HG02678 (cell line): ENCODE results near the gene CTRB1.

Source experiments
- ATAC-seq: cut with Tn5 transposase; IDR thresholded peaks from one replicate; pipeline ENCODE4 v1.9.1; 2021; ENCODE audit warnings: mild to moderate bottlenecking, moderate library complexity; ENCODE audit not compliant: unreplicated experiment

CTRB1 gene

GRCh38 chr16:75252049-75252864 lies 33.5 kb downstream of the CTRB1 start:
- ATAC-seq, result no peak

- no peak for ATAC-seq
These were observed 34.4 kb downstream of the CTRB1 start for GRCh38 chr16:75252946-75253911.

DNA sequence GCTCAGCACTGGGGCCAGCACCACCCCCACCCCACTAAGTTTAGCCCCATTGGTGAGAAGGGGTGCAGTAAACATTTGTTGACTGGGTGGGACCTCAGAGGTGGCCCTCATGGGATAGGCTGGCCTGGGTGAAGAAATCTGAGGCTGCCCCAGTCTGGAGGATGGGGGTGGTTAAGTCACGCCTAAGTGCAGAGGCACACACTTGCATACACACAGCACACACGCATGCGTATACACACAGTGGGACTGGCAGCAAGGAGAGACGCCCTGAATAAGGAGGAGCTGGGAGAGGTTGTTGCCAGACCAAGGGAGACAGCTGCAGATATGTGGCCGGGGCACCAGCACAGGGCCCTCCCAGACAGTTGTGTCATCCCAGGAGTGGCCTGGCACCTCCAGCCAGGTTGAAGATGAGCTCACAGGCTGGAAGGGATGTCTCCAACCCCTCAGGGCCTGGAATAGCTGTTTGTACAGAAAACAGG lies 35.6 kb downstream of the CTRB1 start:
- no peak for ATAC-seq

DNA sequence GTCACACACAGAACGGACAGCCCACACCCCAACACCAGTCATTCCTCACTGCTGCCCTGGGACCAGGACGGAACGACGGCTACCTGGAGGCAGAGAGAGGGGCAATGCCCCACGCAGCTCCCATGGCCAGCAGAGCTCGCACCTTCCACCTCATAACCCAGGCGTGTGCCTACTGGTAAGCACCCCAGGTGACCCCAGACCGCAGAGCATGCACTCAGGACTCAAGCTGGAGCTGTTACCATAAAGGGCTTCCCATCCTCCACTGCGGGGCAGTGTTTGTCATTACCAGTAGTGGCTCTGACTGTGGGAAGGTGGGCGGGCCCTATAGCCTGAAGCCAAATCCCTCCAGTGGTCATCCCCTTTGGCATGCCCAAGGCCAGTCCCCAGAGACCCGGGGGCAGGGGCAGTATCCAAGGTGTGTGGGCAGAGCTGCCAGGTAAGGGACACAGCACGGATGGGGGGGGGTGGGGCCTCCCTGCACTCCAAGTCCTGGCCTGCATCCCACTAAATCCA lies 37.3 kb downstream of the CTRB1 start:
- no peak for ATAC-seq

GRCh38 chr16:75256696-75257343 lies 38.0 kb downstream of the CTRB1 start:
- ATAC-seq, result no peak

DNA sequence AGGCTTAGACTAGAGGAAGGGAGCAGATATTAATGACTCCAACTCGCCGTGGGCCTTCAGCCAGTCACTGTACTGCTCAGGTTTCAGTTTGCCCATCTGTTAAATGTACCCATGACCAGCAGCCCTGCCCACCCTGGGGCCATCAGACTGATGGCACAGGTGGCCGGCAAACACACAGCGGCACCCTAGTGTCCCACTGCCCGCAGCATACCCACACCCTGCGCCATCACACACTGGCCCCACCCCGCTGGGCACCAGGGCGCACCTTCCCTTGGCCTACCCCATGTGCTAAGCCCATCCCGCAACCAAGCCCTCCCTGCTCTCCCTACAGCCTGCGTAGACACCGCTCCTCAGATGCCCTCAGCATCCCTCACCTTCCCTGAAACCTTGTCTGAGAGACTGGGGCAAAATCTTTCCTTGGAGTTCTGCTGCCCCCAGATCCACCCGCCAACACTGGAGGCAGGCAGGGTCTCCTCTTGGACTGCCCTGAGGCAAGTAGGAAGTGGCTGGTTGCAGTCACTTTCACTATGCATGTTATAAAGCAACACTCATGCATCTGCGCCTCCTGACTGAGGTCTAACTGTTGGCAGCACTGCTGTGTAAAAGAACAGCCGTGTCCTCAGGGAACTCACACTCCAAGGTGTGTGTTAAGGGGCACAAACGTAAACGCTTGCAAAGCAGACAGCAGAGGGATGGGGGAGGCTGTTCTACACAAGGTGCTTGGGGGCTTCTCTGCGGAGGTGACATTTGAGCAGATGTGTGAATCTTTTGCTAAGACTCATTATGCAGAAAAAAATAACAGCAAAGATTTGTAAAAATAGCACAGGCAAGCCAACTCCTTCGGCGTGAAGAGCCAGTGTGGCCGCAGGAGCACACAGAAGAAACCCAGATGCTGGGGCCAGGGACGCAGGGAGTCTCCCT lies 39.4 kb downstream of the CTRB1 start:
- ATAC-seq, result no peak

DNA sequence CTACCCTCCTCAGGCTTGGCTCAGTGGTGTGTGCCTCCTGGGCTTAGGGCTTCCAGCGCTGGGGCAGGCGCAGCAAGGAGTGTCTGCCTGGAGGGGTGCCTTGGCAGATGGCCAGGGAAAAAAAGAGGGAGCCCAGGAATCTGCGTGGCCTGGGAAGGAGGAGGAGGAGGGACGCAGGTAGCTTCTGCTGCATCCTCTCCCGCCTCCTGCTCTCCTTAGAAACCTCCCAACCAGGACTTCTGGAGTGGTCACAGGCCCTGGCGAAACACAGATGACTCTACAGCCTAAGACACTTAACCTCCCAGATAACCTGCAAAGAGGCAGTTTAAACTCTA lies 40.0 kb downstream of the CTRB1 start:
- ATAC-seq, result no peak

DNA sequence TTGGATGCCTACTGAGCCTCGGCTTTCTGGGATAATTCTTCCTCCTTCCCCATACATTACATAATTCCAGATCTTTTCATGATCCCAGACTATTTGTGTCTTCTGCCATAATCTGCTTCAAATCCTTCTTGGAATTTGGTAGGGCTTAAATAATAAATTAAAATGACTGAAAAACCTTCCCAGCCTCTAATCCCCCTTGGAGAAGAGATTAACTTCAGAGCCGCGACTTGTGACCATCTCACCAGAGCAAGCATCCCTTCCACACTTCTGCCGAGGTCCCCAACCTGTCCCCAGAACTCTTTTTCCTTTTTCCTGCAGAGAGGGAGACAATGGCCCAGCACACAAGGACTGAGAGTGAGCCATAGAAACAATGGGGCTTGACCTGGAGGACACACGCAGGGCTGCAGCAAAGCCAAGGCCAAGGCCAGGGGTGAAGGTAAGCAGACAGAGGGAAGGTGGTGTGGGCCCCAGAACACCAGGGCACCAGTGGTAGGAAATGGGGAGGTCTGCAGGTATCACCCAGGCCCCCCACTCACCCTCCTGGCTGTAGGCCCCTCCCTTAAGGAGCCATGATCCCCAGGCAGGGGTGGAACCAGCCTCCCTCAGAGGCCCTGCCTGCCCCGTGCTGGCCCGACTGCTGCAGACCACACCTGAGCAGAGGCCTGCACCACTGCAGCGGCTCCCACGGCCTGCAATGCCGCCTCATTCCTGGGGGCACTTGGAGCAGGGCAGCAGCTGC lies 42.2 kb downstream of the CTRB1 start:
- no peak for ATAC-seq

DNA sequence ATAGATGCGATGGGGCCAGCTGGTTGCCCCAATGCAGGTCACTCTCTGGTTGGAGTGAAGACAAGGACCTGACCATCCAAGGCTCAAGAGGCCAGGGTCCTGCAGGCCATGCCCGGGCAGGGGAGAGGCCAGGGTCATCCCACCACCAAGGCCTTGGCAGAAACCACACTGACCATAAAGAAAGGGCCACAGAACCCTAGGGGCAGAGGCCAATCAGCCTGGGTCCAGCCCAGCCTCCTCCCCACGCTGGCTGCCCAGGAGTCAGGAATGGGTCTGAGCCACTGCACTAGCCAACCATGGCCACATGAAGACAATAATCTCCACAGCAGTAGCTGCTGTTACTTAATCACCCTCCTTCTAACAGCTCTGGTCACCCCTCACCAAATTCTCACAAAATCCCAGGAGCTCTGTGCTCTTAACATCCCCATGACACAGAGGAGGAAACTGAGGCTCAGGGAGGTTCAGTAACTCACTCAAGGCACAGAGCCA lies 42.8 kb downstream of the CTRB1 start:
- ATAC-seq, result no peak

GRCh38 chr16:75262104-75262799 lies 43.5 kb downstream of the CTRB1 start:
- ATAC-seq, result no peak

DNA sequence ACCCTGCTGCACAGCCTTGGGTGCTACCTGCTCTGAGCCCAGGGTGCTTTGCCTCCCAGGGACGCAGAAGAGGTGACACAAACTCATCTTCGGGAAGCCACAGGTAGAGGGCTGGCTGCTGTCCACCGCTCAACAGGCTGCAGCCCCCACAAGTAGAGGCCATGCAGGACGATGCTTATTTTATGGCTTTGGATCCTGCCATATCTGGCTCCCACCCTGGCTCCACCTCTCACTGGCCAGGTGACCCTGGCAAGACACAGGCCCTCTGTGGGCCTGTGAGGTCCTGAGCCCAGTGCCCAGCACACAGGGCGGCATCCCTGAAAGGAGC lies 44.0 kb downstream of the CTRB1 start:
- no peak for ATAC-seq

DNA sequence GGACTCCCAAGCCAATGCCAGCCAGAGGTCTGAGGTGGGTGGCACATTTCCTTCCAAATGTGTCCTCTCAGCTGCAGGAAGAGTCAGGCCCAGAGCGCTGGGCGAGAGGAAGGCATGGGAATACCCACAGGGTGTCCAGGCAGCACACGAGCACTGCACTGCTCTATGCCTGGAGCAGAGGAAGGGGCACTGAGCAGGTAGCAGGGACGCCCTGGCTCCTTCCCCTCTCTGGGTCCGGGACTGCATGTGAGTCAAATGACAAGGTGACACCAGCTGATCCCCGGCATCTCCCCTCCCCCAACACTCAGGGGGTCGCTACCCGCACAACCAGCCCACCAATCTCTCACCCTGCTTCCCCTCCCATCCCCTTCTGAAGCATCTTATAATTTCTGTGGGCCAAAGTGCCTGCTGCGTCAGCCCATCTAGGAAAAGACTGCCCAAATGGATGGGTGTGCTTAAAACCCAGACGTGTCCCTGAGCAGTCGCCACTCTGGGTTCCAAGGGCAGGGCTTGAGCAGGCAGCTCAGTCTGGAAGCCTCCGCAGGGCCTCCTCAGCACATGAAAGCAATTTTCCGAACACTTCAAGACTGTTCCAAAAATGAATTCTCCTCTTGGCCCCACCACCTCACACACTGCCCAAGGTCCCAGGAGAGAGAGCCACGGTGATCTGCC lies 44.6 kb downstream of the CTRB1 start:
- ATAC-seq, result no peak

DNA sequence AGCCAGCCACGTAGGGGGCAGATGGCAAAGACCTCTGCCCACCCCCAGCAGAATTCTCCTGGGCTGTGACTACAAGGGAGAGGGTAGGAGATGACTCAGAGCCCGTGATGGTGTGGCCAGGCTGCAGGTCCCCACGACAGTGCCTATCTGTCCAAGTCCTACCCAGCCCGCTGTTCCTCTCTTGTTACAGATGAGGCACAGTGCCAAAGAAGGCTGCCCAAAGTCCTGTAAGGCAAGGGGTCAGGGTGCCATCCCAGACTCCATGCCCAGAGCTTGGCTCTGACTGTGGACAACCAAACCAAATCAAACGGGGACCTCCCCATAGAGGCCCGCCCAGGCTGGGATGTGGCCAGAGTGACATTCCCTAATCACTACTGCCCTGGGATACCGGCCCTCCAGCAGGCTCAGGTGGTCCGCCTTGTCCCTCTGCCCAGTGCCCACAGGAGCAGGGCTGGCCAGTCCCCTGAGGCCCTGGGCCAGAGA lies 45.2 kb downstream of the CTRB1 start:
- no peak for ATAC-seq

DNA sequence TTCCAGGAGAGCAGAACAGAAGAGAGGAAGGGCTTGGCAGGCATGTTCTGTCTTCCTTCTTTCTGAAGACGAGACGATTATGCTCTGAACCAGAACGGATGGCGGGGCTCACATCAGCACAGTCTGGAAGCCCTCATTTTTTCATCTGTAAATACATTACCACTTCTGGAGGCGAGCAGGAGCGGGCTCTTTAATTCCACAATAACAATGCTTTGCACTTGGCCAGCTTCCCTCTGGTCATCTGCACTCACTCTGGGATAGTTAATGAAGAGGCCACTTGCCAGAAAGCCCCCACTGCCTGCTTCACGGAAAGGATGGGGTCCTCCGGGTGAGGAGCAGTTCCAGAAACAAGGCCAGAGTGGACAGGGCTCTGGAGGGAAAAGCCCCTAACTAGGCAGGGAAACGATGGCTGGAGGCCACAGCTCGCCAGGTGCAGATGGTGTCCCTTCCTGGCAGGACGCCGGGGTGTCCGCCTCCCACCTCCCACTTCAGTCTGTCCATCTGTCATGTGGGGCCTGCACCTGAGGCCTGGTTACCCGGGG lies 45.7 kb downstream of the CTRB1 start:
- no peak for ATAC-seq

DNA sequence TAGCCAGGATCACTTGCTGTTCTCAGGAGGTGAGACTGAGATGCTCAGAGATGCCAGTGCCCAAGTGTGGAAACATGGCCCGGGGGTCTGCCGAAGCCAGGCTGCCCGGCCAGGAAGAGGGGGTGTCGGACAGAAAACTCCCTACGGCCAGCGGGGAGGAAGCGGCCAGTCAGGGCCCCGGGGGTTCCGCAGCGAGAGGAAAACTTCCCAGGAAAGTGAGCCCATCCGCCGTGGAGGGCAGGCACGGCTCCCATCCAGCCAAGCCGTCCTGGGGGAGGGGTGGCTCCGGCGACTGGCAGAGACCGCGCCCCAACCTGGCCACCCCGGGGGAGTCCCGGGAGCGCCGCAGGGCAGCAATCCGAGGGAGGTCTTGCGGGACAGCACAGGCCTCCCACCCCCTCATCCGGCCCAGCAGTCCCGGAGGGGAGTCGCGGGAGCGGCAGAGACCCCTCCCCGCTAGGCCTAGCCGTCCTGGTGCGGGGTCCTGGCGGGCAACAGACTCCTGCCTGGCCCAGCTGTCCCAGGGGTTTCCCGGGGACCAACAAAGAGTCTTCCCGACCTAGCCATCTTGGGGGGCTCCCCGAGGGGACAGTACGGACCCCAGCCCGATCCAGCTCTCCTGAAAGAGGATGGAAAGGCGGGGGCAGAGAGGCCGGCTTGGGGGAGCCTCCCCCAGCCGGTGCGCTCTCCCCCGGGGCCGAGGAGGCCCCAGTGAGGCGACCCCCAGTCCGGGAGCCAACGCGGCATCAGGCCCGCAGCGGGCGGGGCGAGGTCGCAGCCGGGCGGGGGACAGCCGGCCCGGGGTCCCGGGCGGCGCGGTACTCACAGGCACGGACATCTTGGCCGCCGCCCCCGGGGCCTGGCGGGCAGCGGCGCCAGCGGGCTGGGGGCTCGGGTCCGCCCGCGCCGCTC lies 46.5 kb downstream of the CTRB1 start:
- peak; percentile 25 for ATAC-seq

DNA sequence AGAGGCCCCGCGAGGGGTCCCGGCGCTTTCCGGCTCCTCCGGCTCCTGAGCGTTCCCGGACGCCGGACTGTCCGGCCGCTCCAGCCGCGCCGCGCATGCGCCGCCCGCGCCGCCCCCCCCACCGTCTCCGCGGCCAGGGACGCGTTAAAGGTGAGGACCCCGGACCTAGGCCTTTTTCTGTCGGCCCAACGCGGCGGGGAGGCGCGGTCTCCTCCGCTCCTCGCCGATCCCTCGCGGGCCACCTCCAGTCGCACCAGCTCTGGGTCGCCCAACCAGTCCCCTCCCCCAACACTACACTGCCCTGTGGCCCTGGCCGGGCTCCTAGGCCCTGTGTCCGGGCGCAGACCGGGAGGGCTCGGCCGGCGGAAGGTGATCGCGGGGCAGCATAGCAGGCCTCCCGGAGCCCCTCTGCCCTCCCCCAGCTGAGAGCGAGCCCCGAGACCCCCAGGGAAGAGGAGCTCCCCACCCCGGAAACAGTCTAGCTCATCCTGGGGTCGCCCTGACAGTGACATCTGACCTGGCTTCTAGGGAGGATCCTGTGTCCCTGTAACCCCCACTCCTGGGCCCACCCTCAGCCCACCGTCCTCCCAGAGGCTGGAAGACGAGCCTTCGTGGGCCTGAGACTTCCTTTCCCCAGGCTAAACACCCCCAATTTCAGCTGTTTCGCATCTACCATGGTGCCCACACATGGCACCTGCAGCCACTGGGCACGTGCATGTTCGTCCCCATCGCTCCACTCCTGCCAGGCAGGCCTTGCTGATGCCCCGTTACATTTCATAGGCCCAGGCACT lies 47.3 kb downstream of the CTRB1 start:
- ATAC-seq, result peak; percentile 69
